GM12891 (cell line): ENCODE measurements around the gene NRXN3.

Experiments
- POLR2A ChIP-seq: IDR thresholded peaks from 2 replicates; pipeline ENCODE4 v1.6.1; 2011; ENCODE audit warnings: low read depth, low read length, control low read depth
- POLR2AphosphoS5 ChIP-seq: IDR thresholded peaks from 2 replicates; pipeline ENCODE4 v1.6.1; 2011; ENCODE audit warnings: low read depth, low read length, control low read depth

DNA sequence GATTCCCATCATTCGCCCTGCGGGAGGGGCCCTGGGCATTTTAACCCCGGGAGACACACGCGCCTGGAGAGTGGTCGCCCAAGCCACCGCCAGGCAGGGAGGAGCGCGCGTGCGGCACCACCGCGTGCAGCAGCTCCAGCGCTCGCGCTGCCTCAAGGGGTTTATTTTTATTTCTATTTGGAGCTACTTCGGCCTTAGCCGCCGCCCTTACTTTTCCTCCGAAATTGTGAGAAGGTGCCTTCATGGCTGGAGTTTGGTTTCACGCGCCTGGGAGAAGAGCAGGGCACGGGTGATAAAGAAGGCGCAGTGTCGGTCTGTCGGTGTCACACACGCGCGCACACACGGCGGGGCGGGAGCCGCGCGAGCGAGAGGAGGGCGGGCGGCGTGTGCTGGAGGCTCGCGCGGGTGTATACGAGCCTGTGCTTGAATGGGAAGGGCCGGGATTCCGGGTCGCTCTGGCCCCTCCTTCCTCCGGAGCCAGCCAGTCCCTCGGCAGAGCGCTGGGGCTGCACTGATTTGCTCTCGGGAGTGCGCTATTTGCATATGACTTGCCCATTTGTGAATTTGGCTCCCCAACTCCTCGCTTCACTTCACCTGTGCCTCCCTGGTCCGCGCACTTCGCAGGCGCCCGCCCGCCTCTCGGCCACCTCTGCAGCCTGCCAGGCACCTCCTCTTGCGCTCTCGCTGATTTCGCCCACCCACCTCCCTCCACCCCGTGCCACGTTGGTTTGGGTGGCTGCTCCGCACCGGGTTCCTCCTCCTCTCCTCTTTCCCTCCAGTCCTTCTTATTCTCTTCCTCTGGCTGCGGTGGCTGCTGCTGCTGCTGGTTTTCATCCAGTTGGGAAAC lies 1108.8 kb downstream of the NRXN3 start:
- no peak for TF ChIP-seq POLR2A
- TF ChIP-seq POLR2AphosphoS5: no peak
